H4 (cell line): ENCODE data around the gene ARFRP1. TPM values are rescaled to one million over a fixed set of nuclear protein-coding genes. Genes with fewer than 3 reads are reported as not detected.
"Not testable (repeated sequence)": the region's sequence is repeated elsewhere in the genome, so short reads cannot be mapped to it uniquely, and the experiment has no call there.

Experiments
- DNase-seq: peaks from one replicate; pipeline ENCODE4 v3.0.0-alpha.2; 2015; ENCODE audit warnings: low spot score
- total RNA-seq: library from RNA; depleted of rRNA; stranded (reverse); fragments of >200 nt; shearing (Covaris generic); gene quantifications from 2 replicates; pipeline ENCODE4 v1.2.3, GENCODE V29; 2014

The ARFRP1 gene
- total RNA-seq, 1 experiment from 2014 or later, result 24.6 TPM

- DNase-seq, result no peak
Measured at GRCh38 chr20:63678071-63678470, 29.7 kb downstream of the ARFRP1 start.

- DNase-seq, result no peak
Measured at GRCh38 chr20:63675681-63676368, 32.0 kb downstream of the ARFRP1 start.

- no peak for DNase-seq
Measured at GRCh38 chr20:63673951-63674350, 33.8 kb downstream of the ARFRP1 start.

- DNase-seq, result no peak
Measured at GRCh38 chr20:63672666-63673065, 35.1 kb downstream of the ARFRP1 start.

- DNase-seq, result not testable (repeated sequence)
Measured at GRCh38 chr20:63671695-63672094, 36.1 kb downstream of the ARFRP1 start.

GRCh38 chr20:63668351-63668750 is 39.4 kb downstream of the ARFRP1 start:
- no peak for DNase-seq

- DNase-seq, result no peak
Measured at GRCh38 chr20:63667858-63668257, 39.9 kb downstream of the ARFRP1 start.

GRCh38 chr20:63665708-63666107 is 42.1 kb downstream of the ARFRP1 start:
- DNase-seq, result no peak

- no peak for DNase-seq
Measured at GRCh38 chr20:63664861-63665594, 42.7 kb downstream of the ARFRP1 start.

- DNase-seq, result no peak
Measured at GRCh38 chr20:63664143-63664851, 43.5 kb downstream of the ARFRP1 start.

- DNase-seq, result no peak
Measured at GRCh38 chr20:63663332-63664066, 44.3 kb downstream of the ARFRP1 start.

GRCh38 chr20:63662813-63663189 is 45.0 kb downstream of the ARFRP1 start:
- no peak for DNase-seq

- DNase-seq, result no peak
Measured at GRCh38 chr20:63661959-63662812, 45.6 kb downstream of the ARFRP1 start.

GRCh38 chr20:63661108-63661507 is 46.7 kb downstream of the ARFRP1 start:
- DNase-seq, result no peak

- no peak for DNase-seq
Measured at GRCh38 chr20:63660622-63661021, 47.2 kb downstream of the ARFRP1 start.

GRCh38 chr20:63660174-63660573 is 47.6 kb downstream of the ARFRP1 start:
- not testable (repeated sequence) for DNase-seq

GRCh38 chr20:63659370-63659769 is 48.4 kb downstream of the ARFRP1 start:
- DNase-seq, result no peak

- no peak for DNase-seq
Measured at GRCh38 chr20:63658749-63659187, 49.0 kb downstream of the ARFRP1 start.

GRCh38 chr20:63657937-63658748 is 49.6 kb downstream of the ARFRP1 start, which contains the start of gene RTEL1:
RTEL1 (plus strand) TSS chr20:63658312; CDS start chr20:63659403, 1,091 bp downstream.
- DNase-seq, result peak; percentile 69
